Bronchial epithelial cell (primary cell): Measurements from ENCODE around the gene C1RL. TPM values are rescaled to one million over a fixed set of nuclear protein-coding genes. Genes with fewer than 3 reads are reported as not detected.

Experiments
- DNase-seq: peaks from one replicate; pipeline ENCODE4 v3.0.0-alpha.2; 2010; ENCODE audit warnings: low read depth
- FAIRE-seq: peaks from 2 replicates; lab custom pipeline; 2011; peaks lifted over from hg19 to GRCh38; lab: Jason Lieb, UNC
- H3K27me3 ChIP-seq: 2 replicates; pipeline ENCODE4 v1.5.1; 2011; ENCODE audit warnings: low read length; ENCODE audit not compliant: control insufficient read depth, insufficient read depth
- H3K36me3 ChIP-seq: 2 replicates; pipeline ENCODE4 v1.5.1; 2011; ENCODE audit warnings: low read length; ENCODE audit not compliant: control insufficient read depth, insufficient read depth
- H3K4me3 ChIP-seq: 2 replicates; pipeline ENCODE4 v1.5.1; 2011; ENCODE audit warnings: mild to moderate bottlenecking, low read depth, low read length, control low read depth
- CTCF ChIP-seq: IDR thresholded peaks from 2 replicates; pipeline ENCODE4 v1.5.1; 2011; ENCODE audit warnings: mild to moderate bottlenecking, moderate library complexity, low read length, control low read depth, inconsistent platforms; ENCODE audit not compliant: insufficient read depth, severe bottlenecking
- total RNA-seq: library from RNA; depleted of rRNA; stranded (reverse); fragments of >200 nt; gene quantifications from 2 replicates; pipeline ENCODE4 v1.2.1, GENCODE V29; 2014

Gene C1RL
- total RNA-seq: 11.3 and 14.3 TPM in 2 replicates

DNA sequence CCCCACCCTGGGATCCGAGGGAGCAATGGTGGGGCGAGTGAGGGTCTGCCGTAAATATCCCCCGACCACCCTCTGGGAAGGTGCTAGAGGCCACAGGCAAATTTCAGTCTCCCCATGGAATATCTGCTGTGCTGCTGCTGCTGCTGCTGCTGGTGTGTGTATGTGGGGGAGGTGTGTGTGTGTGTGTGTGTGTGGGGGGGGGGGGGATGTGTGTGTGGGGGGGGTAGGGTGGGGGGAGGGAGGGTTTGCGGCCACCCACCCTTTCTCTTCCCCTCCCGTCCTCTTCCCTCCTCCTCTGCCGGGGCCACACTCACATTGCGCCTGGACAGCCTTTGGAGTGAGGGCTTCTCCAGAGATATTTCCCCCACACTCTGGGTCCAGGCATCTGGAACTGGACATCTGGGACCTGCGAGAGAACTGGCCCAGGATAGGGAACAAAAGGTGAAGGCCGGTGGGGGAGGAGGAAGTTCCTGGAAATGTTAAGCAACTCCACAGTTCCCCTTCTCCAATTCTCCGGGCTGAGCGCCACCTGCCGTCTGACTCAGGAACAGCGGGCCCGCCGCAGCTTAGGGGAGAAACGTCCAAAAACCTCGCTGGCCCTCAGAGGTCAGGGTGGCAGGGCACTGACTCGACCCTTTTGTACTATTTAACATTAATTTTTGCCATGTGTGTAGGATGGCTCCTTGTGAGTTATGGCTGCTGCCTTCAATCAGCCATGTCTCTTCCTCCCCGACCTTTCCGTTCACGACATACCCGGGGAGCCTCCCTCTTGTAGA lies at the start of gene C1RL:
Gene C1RL, minus strand, starts transcription at position 419 of the 776 bp plus-strand sequence. Its CDS starts 34 bp downstream, at position 385.
- no peaks in the 10 kb centered on the region for H3K27me3 ChIP-seq
- DNase-seq (peak; percentile 64), FAIRE-seq (no peak)
- TF ChIP-seq CTCF: peak; percentile 96
- peaks cover 11% of the 10 kb centered on the region for H3K36me3 ChIP-seq
- peak within 1 kb of the TSS; percentile 65 for H3K4me3 ChIP-seq

GRCh38 chr12:7157391-7157790 lies 48.4 kb upstream of the C1RL start:
- no peak for TF ChIP-seq CTCF
- no peak overlapping the region for H3K4me3 ChIP-seq
- H3K27me3 ChIP-seq: no peaks in the 10 kb centered on the region
- DNase-seq (no peak), FAIRE-seq (no peak)
- peaks cover 2% of the 10 kb centered on the region for H3K36me3 ChIP-seq

- H3K4me3 ChIP-seq: no peak overlapping the region
- H3K36me3 ChIP-seq: peaks cover 2% of the 10 kb centered on the region
- no peaks in the 10 kb centered on the region for H3K27me3 ChIP-seq
- no peak for DNase-seq
- no peak for FAIRE-seq
- no peak for TF ChIP-seq CTCF
Observed at GRCh38 chr12:7156259-7157197, 47.5 kb upstream of the C1RL start.

DNA sequence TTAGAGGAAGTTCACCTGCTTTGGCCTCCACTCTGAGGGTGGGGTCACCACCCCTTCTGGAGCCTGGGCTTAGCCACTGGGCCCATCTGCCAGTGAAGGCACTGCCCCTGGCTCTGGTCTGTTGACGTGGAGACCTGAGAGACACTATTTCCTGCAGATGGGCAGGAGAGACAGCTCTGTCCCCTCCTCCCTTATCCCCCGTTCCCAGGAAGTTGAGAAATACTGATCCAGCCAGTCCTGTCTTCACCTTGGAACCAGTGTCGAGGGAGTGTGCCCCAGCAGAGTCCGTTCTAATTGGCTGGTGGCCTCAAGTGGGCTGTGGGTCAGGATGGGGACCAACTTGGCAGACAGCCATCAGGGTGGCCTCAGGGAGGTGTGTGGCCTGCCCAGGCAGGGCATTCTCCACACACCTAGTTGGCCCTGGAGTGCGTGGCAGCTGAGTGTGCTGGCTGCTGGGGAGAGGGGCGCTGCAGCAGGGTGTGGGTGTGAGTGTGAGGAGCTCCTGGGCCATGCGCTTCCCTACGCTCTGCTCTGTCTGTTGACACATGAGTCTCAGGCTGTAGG lies 46.5 kb upstream of the C1RL start:
- DNase-seq (peak; percentile 83), FAIRE-seq (no peak)
- no peaks in the 10 kb centered on the region for H3K27me3 ChIP-seq
- H3K36me3 ChIP-seq: peaks cover 4% of the 10 kb centered on the region
- H3K4me3 ChIP-seq: no peak overlapping the region
- TF ChIP-seq CTCF: no peak

- TF ChIP-seq CTCF: no peak
- no peak overlapping the region for H3K4me3 ChIP-seq
- FAIRE-seq: no peak
- H3K36me3 ChIP-seq: peaks cover 4% of the 10 kb centered on the region
- DNase-seq: peak; percentile 25
- H3K27me3 ChIP-seq: no peaks in the 10 kb centered on the region
Observed at GRCh38 chr12:7154901-7155470, 46.0 kb upstream of the C1RL start.
